ENCODE results near the gene NUMB. TPM values are rescaled to one million over a fixed set of nuclear protein-coding genes. Genes with fewer than 3 reads are reported as not detected.

The NUMB gene
- polyA plus RNA-seq, 1 donor from 2014 or later, result 11.5 TPM

GRCh38 chr14:73370561-73370960, 87.8 kb downstream of the NUMB start:
- Histone ChIP-seq H3F3A (ENCODE audit: insufficient read depth, low read length, poor library complexity, severe bottlenecking) (no peaks in the 10 kb centered on the region), H4K20me1 (ENCODE audit: insufficient read depth) (no peaks in the 10 kb centered on the region), H3K4me2 (ENCODE audit: low read length) (no peak overlapping the region), H2AFZ (ENCODE audit: low read depth, low read length) (no peak overlapping the region), H3K9ac (ENCODE audit: low read length) (no peak overlapping the region), H3K36me3 (ENCODE audit: insufficient read depth, low read length) (no peaks in the 10 kb centered on the region), H3K27ac (ENCODE audit: low read length) (no peak overlapping the region), H3K79me2 (replicated peaks; ENCODE audit: insufficient read depth, low read length) (no peaks in the 10 kb centered on the region), H3K9me3 (ENCODE audit: low read length) (no peaks in the 10 kb centered on the region), H3K9me2 (ENCODE audit: insufficient read depth, low read length) (no peaks in the 10 kb centered on the region), H3K27me3 (ENCODE audit: insufficient read depth, low read depth, low read length) (no peaks in the 10 kb centered on the region), H3K4me3 (ENCODE audit: low read length) (no peak overlapping the region)
- TF ChIP-seq EP300 (conservative IDR thresholded peaks at IDR 0.05; ENCODE audit: poor library complexity, severe bottlenecking) (no peak), TAF1 (IDR thresholded peaks at IDR 0.05; ENCODE audit: low read depth) (no peak), CTCF (IDR thresholded peaks at IDR 0.05; ENCODE audit: poor library complexity, severe bottlenecking) (no peak), RAD21 (conservative IDR thresholded peaks at IDR 0.05) (no peak), POLR2AphosphoS5 (IDR thresholded peaks at IDR 0.05) (no peak), SMC3 (conservative IDR thresholded peaks at IDR 0.05; ENCODE audit: poor library complexity) (no peak), REST (IDR thresholded peaks at IDR 0.05; ENCODE audit: borderline replicate concordance) (no peak), EZH2 (IDR thresholded peaks at IDR 0.05; ENCODE audit: borderline replicate concordance, insufficient read depth, low read length, poor library complexity, severe bottlenecking) (no peak), MXI1 (conservative IDR thresholded peaks at IDR 0.05; ENCODE audit: poor library complexity, severe bottlenecking) (no peak)

- Histone ChIP-seq H3K9ac (ENCODE audit: low read length) (no peak overlapping the region), H3K27ac (ENCODE audit: low read length) (no peak overlapping the region), H2AFZ (ENCODE audit: low read depth, low read length) (no peak overlapping the region), H3K4me3 (ENCODE audit: low read length) (no peak overlapping the region), H4K20me1 (ENCODE audit: insufficient read depth) (no peaks in the 10 kb centered on the region), H3K9me3 (ENCODE audit: low read length) (no peaks in the 10 kb centered on the region), H3F3A (ENCODE audit: insufficient read depth, low read length, poor library complexity, severe bottlenecking) (no peaks in the 10 kb centered on the region), H3K79me2 (replicated peaks; ENCODE audit: insufficient read depth, low read length) (no peaks in the 10 kb centered on the region), H3K27me3 (ENCODE audit: insufficient read depth, low read depth, low read length) (no peaks in the 10 kb centered on the region), H3K9me2 (ENCODE audit: insufficient read depth, low read length) (no peaks in the 10 kb centered on the region), H3K4me2 (ENCODE audit: low read length) (no peak overlapping the region), H3K36me3 (ENCODE audit: insufficient read depth, low read length) (no peaks in the 10 kb centered on the region)
- TF ChIP-seq SMC3 (conservative IDR thresholded peaks at IDR 0.05; ENCODE audit: poor library complexity), result no peak
- no peak for TF ChIP-seq REST (IDR thresholded peaks at IDR 0.05; ENCODE audit: borderline replicate concordance)
- TF ChIP-seq TAF1 (IDR thresholded peaks at IDR 0.05; ENCODE audit: low read depth), result no peak
- no peak for TF ChIP-seq POLR2AphosphoS5 (IDR thresholded peaks at IDR 0.05)
- no peak for TF ChIP-seq MXI1 (conservative IDR thresholded peaks at IDR 0.05; ENCODE audit: poor library complexity, severe bottlenecking)
- TF ChIP-seq EZH2 (IDR thresholded peaks at IDR 0.05; ENCODE audit: borderline replicate concordance, insufficient read depth, low read length, poor library complexity, severe bottlenecking), result no peak
- TF ChIP-seq CTCF (IDR thresholded peaks at IDR 0.05; ENCODE audit: poor library complexity, severe bottlenecking), result no peak
- no peak for TF ChIP-seq RAD21 (conservative IDR thresholded peaks at IDR 0.05)
- TF ChIP-seq EP300 (conservative IDR thresholded peaks at IDR 0.05; ENCODE audit: poor library complexity, severe bottlenecking), result no peak
These were observed 88.9 kb downstream of the NUMB start for GRCh38 chr14:73369428-73369827.
